HFF-Myc (cell line): ENCODE measurements around the gene CABLES1.
"Not testable (repeated sequence)": the region's sequence is repeated elsewhere in the genome, so short reads cannot be mapped to it uniquely, and the experiment has no call there.

ENCODE experiments used
- DNase-seq: peaks from one replicate; pipeline ENCODE4 v3.0.0-alpha.2; 2011; ENCODE audit warnings: low read depth; ENCODE audit errors: extremely low read depth
- H3K4me3 ChIP-seq: replicated peaks from 2 replicates; pipeline ENCODE4 v1.5.1; 2011; ENCODE audit warnings: low read depth, mild to moderate bottlenecking, control low read depth, low read length
- CTCF ChIP-seq: IDR thresholded peaks from 2 replicates; pipeline ENCODE4 v1.5.1; 2012; ENCODE audit warnings: mild to moderate bottlenecking, low read depth, low read length, control low read depth; ENCODE audit errors: missing control alignments

Gene CABLES1

GRCh38 chr18:23158058-23158457 lies 22.8 kb downstream of the CABLES1 start:
- no peak overlapping the region for H3K4me3 ChIP-seq
- no peak for TF ChIP-seq CTCF
- no peak for DNase-seq

DNA sequence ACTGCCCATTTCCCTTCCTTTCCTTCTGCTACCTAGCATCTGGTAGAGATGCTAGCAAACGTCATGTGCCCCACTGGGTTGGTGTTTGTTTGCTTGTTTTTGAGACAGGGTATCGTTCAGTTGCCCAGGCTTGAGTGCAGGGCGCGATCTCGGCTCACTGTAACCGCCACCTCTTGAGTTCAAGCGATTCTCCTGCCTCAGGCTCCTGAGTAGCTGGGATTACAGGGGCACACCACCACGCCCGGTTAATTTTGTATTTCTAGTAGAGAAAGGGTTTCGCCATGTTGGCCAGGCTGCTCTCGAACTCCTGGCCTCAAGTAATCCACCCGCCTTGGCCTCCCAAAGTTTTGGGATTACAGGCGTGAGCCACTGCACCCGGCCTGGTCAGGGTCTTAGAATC lies 23.6 kb downstream of the CABLES1 start:
- not testable (repeated sequence) for DNase-seq, H3K4me3 ChIP-seq

- TF ChIP-seq CTCF, result no peak
- no peak for DNase-seq
- H3K4me3 ChIP-seq, result no peak overlapping the region
Observed at GRCh38 chr18:23159344-23159743, 24.1 kb downstream of the CABLES1 start.

DNA sequence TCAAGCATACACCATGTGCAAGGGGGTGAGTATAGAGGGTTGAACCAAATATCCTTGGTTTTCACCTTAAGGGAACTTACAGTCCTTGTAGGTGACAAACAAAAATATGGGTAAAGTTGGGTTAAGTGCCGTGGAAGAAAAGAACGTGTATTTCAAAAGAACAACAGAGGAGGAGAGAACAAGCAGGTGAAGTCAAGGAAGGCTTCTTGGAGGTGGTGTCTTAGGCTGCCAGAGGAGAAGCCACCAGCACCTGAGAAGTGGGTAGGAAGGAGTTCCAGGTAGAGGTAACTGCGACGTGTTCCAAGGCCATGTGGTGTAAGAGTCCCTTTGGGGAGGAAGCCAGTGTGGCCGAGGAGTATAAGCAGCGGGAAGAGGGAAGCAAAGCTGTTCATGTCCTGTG lies 27.2 kb downstream of the CABLES1 start:
- H3K4me3 ChIP-seq, result no peak overlapping the region
- no peak for TF ChIP-seq CTCF
- DNase-seq, result no peak

- no peak for DNase-seq
- H3K4me3 ChIP-seq, result no peak overlapping the region
- no peak for TF ChIP-seq CTCF
Observed at GRCh38 chr18:23163786-23164533, 28.7 kb downstream of the CABLES1 start.

DNA sequence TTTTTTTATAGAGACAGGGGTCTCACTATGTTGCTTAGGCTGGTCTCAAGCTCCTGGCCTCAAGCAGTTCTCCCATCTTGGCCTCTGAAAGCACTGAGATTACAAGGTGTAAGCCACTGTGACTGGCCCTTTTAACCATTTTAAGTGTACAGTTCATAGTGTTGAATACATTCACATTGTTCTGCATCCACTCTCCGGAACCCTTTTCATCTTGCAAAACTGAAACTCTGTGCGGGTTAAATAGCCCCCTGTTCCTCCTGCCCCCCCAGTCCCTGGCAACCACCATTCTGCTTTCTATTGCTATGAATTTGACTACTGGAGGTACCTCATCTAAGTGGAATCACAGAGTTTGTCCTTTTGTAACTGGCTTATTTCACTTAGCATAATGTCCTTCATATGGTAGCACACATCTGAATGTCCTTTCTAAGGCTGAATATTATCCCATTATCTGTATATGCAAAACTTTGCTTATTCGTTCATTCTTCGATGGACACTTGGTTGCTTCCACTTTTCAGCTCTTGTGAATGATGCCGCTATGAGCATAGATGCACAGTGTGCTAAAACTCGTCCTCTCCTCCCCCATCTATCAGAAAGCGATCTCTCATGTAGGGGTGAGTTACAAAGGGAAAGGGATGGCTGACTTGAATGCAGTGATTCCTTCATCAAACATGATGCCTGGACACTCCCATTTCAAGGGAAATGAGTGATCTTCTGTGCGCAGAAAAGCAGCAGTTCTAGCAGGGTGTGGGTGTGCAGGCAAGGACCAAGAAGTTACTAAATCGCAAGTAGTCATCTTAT lies 30.2 kb downstream of the CABLES1 start:
- no peak for TF ChIP-seq CTCF
- no peak for DNase-seq
- H3K4me3 ChIP-seq, result no peak overlapping the region

- H3K4me3 ChIP-seq, result no peak overlapping the region
- TF ChIP-seq CTCF, result no peak
- no peak for DNase-seq
Observed at GRCh38 chr18:23166891-23167541, 31.7 kb downstream of the CABLES1 start.
